ENCODE results near the gene CD300LB.
"Not testable (repeated sequence)": the region's sequence is repeated elsewhere in the genome, so short reads cannot be mapped to it uniquely, and the experiment has no call there.

CD300LB gene

GRCh38 chr17:74525781-74526288 is 5.4 kb downstream of the CD300LB start:
- DNase-seq (ENCODE audit: low read depth in 2 of 2) = no peak

DNA sequence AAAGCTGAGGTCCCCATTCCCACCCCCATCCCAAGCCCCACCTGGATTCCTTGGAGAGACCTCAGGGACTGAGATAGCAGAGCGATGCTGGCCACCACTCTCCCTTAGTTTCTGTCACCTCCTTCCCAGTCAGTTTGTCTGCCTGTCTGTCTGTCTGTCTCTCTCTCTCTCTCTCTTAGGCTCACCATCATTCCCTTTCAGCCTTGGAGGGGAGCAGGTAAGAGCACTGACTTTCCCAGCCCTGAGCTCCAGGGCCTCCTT is 5.9 kb downstream of the CD300LB start:
- no peak for DNase-seq (ENCODE audit: low read depth in 2 of 2)

- DNase-seq (ENCODE audit: low read depth in 2 of 2) = no peak
Observed at GRCh38 chr17:74524653-74525464, 6.4 kb downstream of the CD300LB start.

GRCh38 chr17:74523308-74523707 is 8.0 kb downstream of the CD300LB start:
- DNase-seq (ENCODE audit: low read depth in 2 of 2) = no peak

GRCh38 chr17:74522381-74523105 is 8.7 kb downstream of the CD300LB start:
- no peak for DNase-seq (ENCODE audit: low read depth in 2 of 2)

GRCh38 chr17:74521701-74522201 is 9.5 kb downstream of the CD300LB start:
- no peak for DNase-seq (ENCODE audit: low read depth in 2 of 2)

- DNase-seq (ENCODE audit: low read depth in 2 of 2) = no peak
Observed at GRCh38 chr17:74520790-74521480, 10.3 kb downstream of the CD300LB start.

- no peak for DNase-seq (ENCODE audit: low read depth in 2 of 2)
Observed at GRCh38 chr17:74520016-74520434, 11.2 kb downstream of the CD300LB start.

DNA sequence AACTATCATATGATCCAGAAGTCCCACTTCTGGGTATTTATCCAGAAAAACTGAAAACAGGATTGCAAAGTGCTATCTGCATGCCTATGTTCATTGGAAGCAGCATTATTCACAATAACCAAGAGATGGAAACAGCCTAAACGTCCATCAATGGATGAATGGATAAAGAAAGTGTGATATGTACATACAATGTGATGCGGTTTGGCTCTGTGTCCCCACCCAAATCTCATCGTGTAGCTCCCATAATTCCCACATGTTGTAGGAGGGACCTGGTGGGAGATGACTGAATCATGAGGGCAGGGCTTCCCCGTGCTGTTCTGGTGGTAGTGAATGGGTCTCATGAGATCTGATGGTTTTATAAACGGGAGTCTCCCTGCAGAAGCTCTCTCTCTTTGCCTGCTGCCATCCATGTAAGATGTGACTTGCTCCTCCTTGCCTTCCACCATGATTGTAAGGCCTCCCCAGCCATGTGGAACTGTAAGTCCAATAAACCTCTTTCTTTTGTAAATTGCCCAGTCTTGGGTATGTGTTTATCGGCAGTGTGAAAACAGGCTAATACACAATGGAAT is 12.8 kb downstream of the CD300LB start:
- not testable (repeated sequence) for DNase-seq (ENCODE audit: low read depth in 2 of 2)

DNA sequence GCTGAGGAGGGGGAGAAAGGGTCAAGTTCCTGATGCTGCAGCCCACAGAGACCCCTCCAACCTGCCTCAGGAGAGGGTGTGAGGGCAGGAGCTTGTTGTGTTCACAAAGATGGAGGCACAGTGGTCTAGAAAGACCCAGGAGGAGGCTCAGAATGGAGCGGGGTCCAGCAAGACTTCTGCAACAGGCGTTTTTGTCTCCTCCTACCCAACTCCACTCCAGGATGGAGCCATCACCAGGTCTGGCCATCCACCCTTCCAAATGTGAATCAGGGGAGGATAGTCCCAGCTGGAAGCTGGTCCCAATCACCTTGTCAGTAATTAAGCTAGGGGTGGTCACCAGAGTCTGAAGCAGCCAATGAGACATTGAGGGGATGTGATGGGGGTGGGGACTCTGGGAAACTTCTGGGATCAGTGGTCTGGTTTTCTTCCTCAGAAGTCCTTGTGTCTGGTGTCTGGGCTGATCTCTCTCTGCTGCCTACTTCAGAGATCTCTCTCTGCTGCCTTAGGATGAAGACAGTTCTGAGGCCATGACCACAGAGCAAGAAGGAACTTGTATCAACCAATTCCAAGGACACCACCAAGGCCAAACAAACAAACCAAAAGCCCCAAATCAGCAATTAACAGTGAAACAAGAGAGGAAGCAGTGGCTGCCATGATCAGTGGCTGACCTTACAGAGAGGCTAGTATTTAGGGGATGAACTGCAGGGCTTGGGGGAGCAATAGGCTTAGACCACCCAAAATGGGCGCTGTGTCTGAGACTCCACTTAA is 14.5 kb downstream of the CD300LB start:
- no peak for DNase-seq (ENCODE audit: low read depth in 2 of 2)

DNA sequence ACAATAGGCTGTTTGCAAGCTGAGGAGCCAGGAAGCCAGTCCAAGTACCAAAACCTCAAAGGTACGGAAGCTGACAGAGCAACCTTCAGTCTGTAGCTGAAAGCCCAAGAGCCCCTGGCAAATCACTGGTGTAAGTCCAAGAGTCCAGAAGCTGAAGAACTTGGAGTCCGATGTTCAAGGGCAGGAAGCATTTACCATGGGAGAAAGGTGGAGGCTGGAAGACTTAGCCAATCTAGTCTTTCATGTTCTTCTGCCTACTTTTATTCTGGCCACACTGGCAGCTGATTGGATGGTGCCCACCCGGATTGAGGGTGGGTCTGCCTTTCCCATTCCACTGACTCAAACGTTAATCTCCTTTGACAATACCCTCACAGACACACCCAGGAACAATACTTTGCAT is 15.3 kb downstream of the CD300LB start:
- DNase-seq (ENCODE audit: low read depth in 2 of 2) = no peak

DNA sequence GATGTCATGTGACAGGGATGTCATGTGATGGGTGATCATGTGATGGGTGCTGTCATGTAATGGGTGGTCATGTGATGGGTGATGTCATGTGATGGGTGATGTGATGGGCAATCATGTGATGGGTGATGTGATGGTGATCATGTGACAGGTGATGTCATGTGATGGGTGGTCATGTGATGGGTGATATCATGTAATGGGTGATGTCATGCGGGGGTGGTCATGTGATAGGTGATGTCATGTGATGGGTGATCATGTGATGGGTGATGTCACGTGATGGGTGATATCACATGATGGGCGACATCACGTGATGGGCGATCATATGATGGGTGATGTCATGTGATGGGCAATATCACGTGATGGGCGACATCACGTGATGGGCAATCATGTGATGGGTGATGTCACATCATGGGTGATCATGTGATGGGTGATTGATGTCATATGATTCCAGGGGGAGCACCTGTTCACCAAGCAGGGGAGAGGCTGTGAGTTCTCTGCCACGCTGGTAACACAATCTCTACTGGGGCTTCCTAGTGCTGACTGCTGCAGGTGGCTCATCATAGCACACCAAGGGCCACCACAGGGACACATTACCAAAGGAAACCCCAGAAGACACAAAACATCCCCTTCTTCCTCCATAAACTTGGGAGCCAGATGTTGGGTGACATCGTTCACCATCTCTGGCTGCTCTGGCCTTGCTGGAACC is 16.5 kb downstream of the CD300LB start:
- DNase-seq (ENCODE audit: low read depth in 2 of 2) = peak in 1 of 2 experiments; percentile 17

- DNase-seq (ENCODE audit: low read depth in 2 of 2) = peak in 1 of 2 experiments; percentile 26
Observed at GRCh38 chr17:74513987-74514631, 17.2 kb downstream of the CD300LB start.

GRCh38 chr17:74512624-74513091 is 18.6 kb downstream of the CD300LB start:
- peak in 1 of 2 experiments; percentile 50 for DNase-seq (ENCODE audit: low read depth in 2 of 2)

- DNase-seq (ENCODE audit: low read depth in 2 of 2) = no peak
Observed at GRCh38 chr17:74512036-74512435, 19.2 kb downstream of the CD300LB start.

- DNase-seq (ENCODE audit: low read depth in 2 of 2) = no peak
Observed at GRCh38 chr17:74508156-74508555, 23.1 kb downstream of the CD300LB start.

DNA sequence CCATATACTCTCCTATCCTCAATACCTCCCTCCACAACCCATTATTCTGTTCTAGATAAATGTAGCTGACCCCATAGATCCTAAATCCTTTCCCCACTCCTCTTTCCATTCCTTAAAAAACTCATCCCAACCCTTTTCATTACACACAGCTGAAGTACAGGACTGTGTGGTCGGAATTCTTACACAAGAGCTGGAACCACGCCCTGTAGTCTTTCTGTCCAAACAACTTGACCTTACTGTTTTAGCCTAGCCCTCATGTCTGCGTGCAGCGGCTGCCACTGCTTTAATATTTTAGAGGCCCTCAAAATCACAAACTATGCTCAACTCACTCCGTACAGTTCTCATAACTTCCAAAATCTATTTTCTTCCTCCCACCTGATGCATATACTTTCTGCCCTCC is 27.3 kb downstream of the CD300LB start:
- DNase-seq (ENCODE audit: low read depth in 2 of 2) = not testable (repeated sequence)

- DNase-seq (ENCODE audit: low read depth in 2 of 2) = no peak
Observed at GRCh38 chr17:74502861-74503260, 28.4 kb downstream of the CD300LB start.

- DNase-seq (ENCODE audit: low read depth in 2 of 2) = no peak
Observed at GRCh38 chr17:74499992-74500391, 31.3 kb downstream of the CD300LB start.

DNA sequence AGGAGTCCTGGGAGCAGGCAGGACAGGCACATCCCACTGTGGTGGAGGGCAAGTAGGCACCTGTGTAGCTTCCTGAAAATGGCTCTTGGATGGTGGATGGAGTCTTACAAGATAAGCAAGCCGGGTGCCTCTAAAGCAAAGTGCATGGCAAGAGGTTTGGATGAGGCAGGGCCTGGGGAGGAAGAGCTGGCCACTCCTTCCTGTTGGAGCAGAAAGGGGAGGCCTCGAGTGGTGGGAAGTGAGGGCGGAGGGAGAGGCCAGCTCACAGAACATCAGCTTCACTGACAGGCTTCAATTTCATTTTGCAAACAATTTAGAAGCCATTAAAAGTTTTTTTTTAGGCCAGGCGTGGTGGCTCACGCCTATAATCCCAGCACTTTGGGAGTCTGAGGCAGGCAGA is 33.8 kb downstream of the CD300LB start:
- DNase-seq (ENCODE audit: low read depth in 2 of 2) = no peak
